ENCODE measurements around the gene TBP.
"Not testable (repeated sequence)": the region's sequence is repeated elsewhere in the genome, so short reads cannot be mapped to it uniquely, and the experiment has no call there.

- TF ChIP-seq CTCF (IDR thresholded peaks at IDR 0.05); ZFX (IDR thresholded peaks at IDR 0.05; ENCODE audit: borderline replicate concordance): not testable (repeated sequence)
These were observed 45.1 kb upstream of the TBP start for GRCh38 chr6:170508892-170509722.

Data from 22Rv1 (cell line).